ENCODE measurements around the gene C2CD5. TPM values are rescaled to one million over a fixed set of nuclear protein-coding genes. Genes with fewer than 3 reads are reported as not detected.

The C2CD5 gene
- total and polyA plus RNA-seq, 4 donors: 13.4 to 81.2 (median 24.6) TPM

DNA sequence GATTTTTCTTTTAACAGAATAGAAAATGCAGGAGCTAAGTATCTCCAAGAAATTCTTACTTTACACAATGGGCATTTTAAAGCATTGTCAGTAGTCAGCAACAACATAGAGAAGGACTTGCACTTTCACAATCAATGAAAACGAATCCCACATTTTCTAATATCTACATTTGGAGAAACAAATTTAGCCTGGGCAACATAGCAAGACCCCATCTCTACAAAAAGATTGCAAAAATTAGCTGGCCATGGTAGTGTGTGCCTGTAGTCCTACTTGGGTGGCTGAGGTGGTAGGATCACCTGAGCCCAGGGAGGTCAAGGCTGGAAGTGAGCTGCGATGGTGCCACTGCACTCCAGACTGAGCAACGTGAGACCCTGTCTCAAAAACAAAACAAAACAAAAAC lies 30.6 kb upstream of the C2CD5 start:
- Histone ChIP-seq H3K27me3 (ENCODE audit: control insufficient read depth in 3 of 3, insufficient read depth in 3 of 3, low read length in 2 of 3) (no peaks in the 10 kb centered on the region), H3K27ac (ENCODE audit: low read depth in 1 of 2, low read length in 1 of 2) (no peak overlapping the region), H3K36me3 (ENCODE audit: control insufficient read depth in 4 of 4, insufficient read depth in 4 of 4, low read length in 4 of 4) (no peaks in the 10 kb centered on the region), H3K9ac (ENCODE audit: insufficient read depth in 1 of 2, low read length in 2 of 2) (no peak overlapping the region), H3K4me3 (no peak overlapping the region), H3K4me1 (ENCODE audit: control insufficient read depth in 5 of 5, insufficient read depth in 5 of 5, low read length in 5 of 5) (no peaks in the 10 kb centered on the region), H3K9me3 (ENCODE audit: control insufficient read depth in 4 of 4, insufficient read depth in 3 of 4, low read length in 3 of 4) (no peaks in the 10 kb centered on the region)
- TF ChIP-seq, protein P1, sequence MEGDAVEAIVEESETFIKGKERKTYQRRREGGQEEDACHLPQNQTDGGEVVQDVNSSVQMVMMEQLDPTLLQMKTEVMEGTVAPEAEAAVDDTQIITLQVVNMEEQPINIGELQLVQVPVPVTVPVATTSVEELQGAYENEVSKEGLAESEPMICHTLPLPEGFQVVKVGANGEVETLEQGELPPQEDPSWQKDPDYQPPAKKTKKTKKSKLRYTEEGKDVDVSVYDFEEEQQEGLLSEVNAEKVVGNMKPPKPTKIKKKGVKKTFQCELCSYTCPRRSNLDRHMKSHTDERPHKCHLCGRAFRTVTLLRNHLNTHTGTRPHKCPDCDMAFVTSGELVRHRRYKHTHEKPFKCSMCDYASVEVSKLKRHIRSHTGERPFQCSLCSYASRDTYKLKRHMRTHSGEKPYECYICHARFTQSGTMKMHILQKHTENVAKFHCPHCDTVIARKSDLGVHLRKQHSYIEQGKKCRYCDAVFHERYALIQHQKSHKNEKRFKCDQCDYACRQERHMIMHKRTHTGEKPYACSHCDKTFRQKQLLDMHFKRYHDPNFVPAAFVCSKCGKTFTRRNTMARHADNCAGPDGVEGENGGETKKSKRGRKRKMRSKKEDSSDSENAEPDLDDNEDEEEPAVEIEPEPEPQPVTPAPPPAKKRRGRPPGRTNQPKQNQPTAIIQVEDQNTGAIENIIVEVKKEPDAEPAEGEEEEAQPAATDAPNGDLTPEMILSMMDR (IDR thresholded peaks at IDR 0.05; ENCODE audit: control extremely low read depth, extremely low read depth): no peak
- no peak for DNase-seq
- 90% methylated on average over 3 of the region's 3 CpGs for WGBS, 2 donors
- no peak for ATAC-seq (ENCODE audit: insufficient read depth, low FRiP score)

DNA sequence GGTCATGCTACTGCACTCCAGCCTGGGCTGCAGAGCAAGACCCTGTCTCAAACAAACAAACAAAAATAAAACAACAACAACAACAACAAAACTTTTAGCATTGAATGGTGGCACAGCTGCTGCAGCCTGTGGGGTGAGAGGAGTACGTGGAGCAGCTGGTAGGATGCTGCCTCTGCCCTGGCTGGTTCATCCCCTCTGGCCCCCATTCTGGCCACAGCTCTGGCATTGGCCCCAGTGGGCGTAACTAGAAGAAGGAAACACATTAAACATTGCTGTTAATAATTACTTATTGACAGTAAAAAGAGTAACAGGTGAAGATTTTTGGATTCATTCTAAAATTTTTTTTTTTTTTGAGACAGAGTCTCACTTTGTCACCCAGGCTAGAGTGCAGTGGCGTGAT lies 28.8 kb upstream of the C2CD5 start:
- Histone ChIP-seq H3K4me3 (no peak overlapping the region), H3K27ac (ENCODE audit: low read depth in 1 of 2, low read length in 1 of 2) (no peak overlapping the region), H3K9ac (ENCODE audit: insufficient read depth in 1 of 2, low read length in 2 of 2) (no peak overlapping the region), H3K9me3 (ENCODE audit: control insufficient read depth in 4 of 4, insufficient read depth in 3 of 4, low read length in 3 of 4) (no peaks in the 10 kb centered on the region), H3K27me3 (ENCODE audit: control insufficient read depth in 3 of 3, insufficient read depth in 3 of 3, low read length in 2 of 3) (no peaks in the 10 kb centered on the region), H3K36me3 (ENCODE audit: control insufficient read depth in 4 of 4, insufficient read depth in 4 of 4, low read length in 4 of 4) (no peaks in the 10 kb centered on the region), H3K4me1 (ENCODE audit: control insufficient read depth in 5 of 5, insufficient read depth in 5 of 5, low read length in 5 of 5) (no peaks in the 10 kb centered on the region)
- DNase-seq (no peak), ATAC-seq (ENCODE audit: insufficient read depth, low FRiP score) (no peak)
- TF ChIP-seq, protein P1 (IDR thresholded peaks at IDR 0.05; ENCODE audit: control extremely low read depth, extremely low read depth): no peak
- WGBS, 2 donors: 78 to 84% methylated on average over 3 of the region's 3 CpGs

DNA sequence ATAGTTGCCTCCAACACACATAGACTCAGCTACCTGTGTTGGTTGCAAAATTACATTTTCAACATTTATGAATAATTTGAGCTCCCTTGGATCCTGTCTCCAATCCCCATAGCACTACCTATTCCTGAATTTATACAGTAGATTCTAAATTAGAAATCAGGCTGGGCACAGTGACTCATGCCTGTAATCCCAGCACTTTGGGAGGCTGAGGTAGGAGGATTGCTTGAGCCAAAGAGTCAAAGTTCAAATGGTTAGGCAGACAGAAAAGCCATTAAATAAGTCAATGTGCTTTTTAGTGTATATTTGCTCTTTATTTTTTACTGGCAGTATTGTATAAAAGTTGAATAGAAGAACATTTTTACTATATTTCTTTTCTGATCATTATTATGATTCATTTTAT lies 24.9 kb upstream of the C2CD5 start:
- no peaks in the 10 kb centered on the region for H3K36me3 ChIP-seq (ENCODE audit: control insufficient read depth in 4 of 4, insufficient read depth in 4 of 4, low read length in 4 of 4)
- no peaks in the 10 kb centered on the region for H3K27me3 ChIP-seq (ENCODE audit: control insufficient read depth in 3 of 3, insufficient read depth in 3 of 3, low read length in 2 of 3)
- H3K4me3 ChIP-seq: no peak overlapping the region
- no peak overlapping the region for H3K9ac ChIP-seq (ENCODE audit: insufficient read depth in 1 of 2, low read length in 2 of 2)
- peaks cover 0 to 4% (median 0%) of the 10 kb centered on the region in 4 donors for H3K9me3 ChIP-seq (ENCODE audit: control insufficient read depth in 4 of 4, insufficient read depth in 3 of 4, low read length in 3 of 4)
- ATAC-seq (ENCODE audit: insufficient read depth, low FRiP score): no peak
- TF ChIP-seq, protein P1 (IDR thresholded peaks at IDR 0.05; ENCODE audit: control extremely low read depth, extremely low read depth): no peak
- H3K27ac ChIP-seq (ENCODE audit: low read depth in 1 of 2, low read length in 1 of 2): no peak overlapping the region
- DNase-seq: no peak
- no peaks in the 10 kb centered on the region for H3K4me1 ChIP-seq (ENCODE audit: control insufficient read depth in 5 of 5, insufficient read depth in 5 of 5, low read length in 5 of 5)
